GM10847 (cell line): ENCODE data around the gene FGF19.
A peak's percentile ranks its signal among the peaks of the same experiment; 100 is the strongest.

Source experiments
- POLR2A ChIP-seq: IDR thresholded peaks from 2 replicates; pipeline ENCODE4 v1.6.1; 2011; ENCODE audit not compliant: insufficient read length; ENCODE audit errors: extremely low read depth

FGF19 gene

GRCh38 chr11:69689484-69690319 lies 14.1 kb downstream of the FGF19 start:
- TF ChIP-seq POLR2A: no peak

GRCh38 chr11:69686856-69687255 lies 17.0 kb downstream of the FGF19 start:
- no peak for TF ChIP-seq POLR2A

- no peak for TF ChIP-seq POLR2A
Observed at GRCh38 chr11:69686452-69686851, 17.4 kb downstream of the FGF19 start.

- no peak for TF ChIP-seq POLR2A
Observed at GRCh38 chr11:69685348-69685747, 18.5 kb downstream of the FGF19 start.

- TF ChIP-seq POLR2A: no peak
Observed at GRCh38 chr11:69684651-69685050, 19.2 kb downstream of the FGF19 start.

GRCh38 chr11:69683764-69684333 lies 20.0 kb downstream of the FGF19 start:
- no peak for TF ChIP-seq POLR2A

GRCh38 chr11:69682681-69683326 lies 21.0 kb downstream of the FGF19 start:
- TF ChIP-seq POLR2A: no peak

GRCh38 chr11:69682221-69682620 lies 21.6 kb downstream of the FGF19 start:
- no peak for TF ChIP-seq POLR2A

GRCh38 chr11:69680688-69681087 lies 23.1 kb downstream of the FGF19 start:
- TF ChIP-seq POLR2A: no peak

- TF ChIP-seq POLR2A: no peak
Observed at GRCh38 chr11:69677749-69678148, 26.1 kb downstream of the FGF19 start.

GRCh38 chr11:69674886-69675714 lies 28.7 kb downstream of the FGF19 start, which contains the start of gene LTO1:
Gene LTO1, minus strand, starts transcription at chr11:69675353. Its CDS starts 114 bp downstream, at chr11:69675239.
- TF ChIP-seq POLR2A: peak; percentile 87

- no peak for TF ChIP-seq POLR2A
Observed at GRCh38 chr11:69674267-69674885, 29.4 kb downstream of the FGF19 start.

GRCh38 chr11:69671734-69672465 lies 31.9 kb downstream of the FGF19 start:
- TF ChIP-seq POLR2A: no peak
